H1 (cell line): Measurements from ENCODE around the gene MTF2.
"Not testable (repeated sequence)": the region's sequence is repeated elsewhere in the genome, so short reads cannot be mapped to it uniquely, and the experiment has no call there.

Experiments
- EZH2 ChIP-seq: fragments of 200-600 bp; sonication (generic); IDR thresholded peaks from 2 replicates; pipeline ENCODE4 v1.7.1; 2012; ENCODE audit warnings: low read depth, mild to moderate bottlenecking, moderate library complexity, low read length, inconsistent platforms; ENCODE audit not compliant: severe bottlenecking
- JUND ChIP-seq: IDR thresholded peaks from 2 replicates; pipeline ENCODE4 v1.6.1; 2011; ENCODE audit warnings: mild to moderate bottlenecking, improper control_type of control experiment, low read length
- POLR2A ChIP-seq, 2 experiments: IDR thresholded peaks; 1 replicate in 1 of 2; 2 replicates in 1 of 2; pipeline ENCODE4 v1.6.1; 2011; ENCODE audit warnings: low read depth in 2 of 2, low read length in 2 of 2, mild to moderate bottlenecking in 2 of 2; ENCODE audit errors: control extremely low read depth in 1 of 2
- RAD21 ChIP-seq, 2 experiments: IDR thresholded peaks in 1 of 2; conservative IDR thresholded peaks in 1 of 2; 2 replicates each; pipeline ENCODE4 v1.6.1; 2011; ENCODE audit warnings: low read depth in 2 of 2, low read length in 2 of 2, improper control_type of control experiment in 1 of 2, inconsistent platforms in 1 of 2, mild to moderate bottlenecking in 1 of 2, moderate library complexity in 1 of 2
- RBBP5 ChIP-seq: IDR thresholded peaks from 2 replicates; pipeline ENCODE4 v1.7.1; 2012; ENCODE audit warnings: low read depth, mild to moderate bottlenecking, inconsistent platforms, low read length, moderate library complexity, borderline replicate concordance
- SIN3A ChIP-seq, 2 experiments: IDR thresholded peaks in 1 of 2; conservative IDR thresholded peaks in 1 of 2; 2 replicates each; pipeline ENCODE4 v1.6.1; 2011 to 2012; ENCODE audit warnings: low read length in 2 of 2, improper control_type of control experiment in 1 of 2, low read depth in 1 of 2, mild to moderate bottlenecking in 1 of 2
- SP1 ChIP-seq: IDR thresholded peaks from 2 replicates; pipeline ENCODE4 v1.6.1; 2011; ENCODE audit warnings: low read depth, low read length
- TF ChIP-seq, protein P1 (sequence below), 3 experiments: IDR thresholded peaks; 1 replicate in 2 of 3; 2 replicates in 1 of 3; pipeline versions ENCODE4 v1.5.1 to v1.6.1; 2011; ENCODE audit warnings: low read length in 3 of 3, mild to moderate bottlenecking in 3 of 3, inconsistent platforms in 2 of 3, low read depth in 1 of 3, moderate library complexity in 1 of 3; ENCODE audit not compliant: insufficient read depth in 1 of 3; ENCODE audit errors: control extremely low read depth in 1 of 3
- TF ChIP-seq, protein P2 (sequence below): IDR thresholded peaks from 2 replicates; pipeline ENCODE4 v1.6.1; 2012; ENCODE audit warnings: inconsistent platforms
- TF ChIP-seq, protein P3 (sequence below): IDR thresholded peaks from 2 replicates; pipeline ENCODE4 v1.6.1; 2011; ENCODE audit warnings: low read length, improper control_type of control experiment

DNA sequence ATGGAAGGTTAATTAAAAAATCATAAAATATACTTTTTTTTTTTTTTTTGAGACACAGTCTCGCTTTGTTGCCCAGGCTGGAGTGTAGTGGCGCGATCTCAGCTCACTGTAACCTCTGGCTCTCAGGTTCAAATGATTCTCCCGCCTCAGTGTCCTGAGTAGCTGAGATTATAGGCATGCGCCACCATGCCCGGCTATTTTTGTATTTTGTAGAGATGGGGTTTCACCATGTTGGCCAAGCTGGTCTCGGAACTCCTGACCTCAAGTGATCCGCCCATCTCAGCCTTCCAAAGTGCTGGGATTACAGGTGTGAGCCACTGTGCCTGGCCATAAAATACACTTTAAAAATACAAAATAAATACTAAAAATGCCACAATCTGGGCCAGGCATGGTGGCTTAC, 84.2 kb downstream of the MTF2 start:
- TF ChIP-seq, protein P1, sequence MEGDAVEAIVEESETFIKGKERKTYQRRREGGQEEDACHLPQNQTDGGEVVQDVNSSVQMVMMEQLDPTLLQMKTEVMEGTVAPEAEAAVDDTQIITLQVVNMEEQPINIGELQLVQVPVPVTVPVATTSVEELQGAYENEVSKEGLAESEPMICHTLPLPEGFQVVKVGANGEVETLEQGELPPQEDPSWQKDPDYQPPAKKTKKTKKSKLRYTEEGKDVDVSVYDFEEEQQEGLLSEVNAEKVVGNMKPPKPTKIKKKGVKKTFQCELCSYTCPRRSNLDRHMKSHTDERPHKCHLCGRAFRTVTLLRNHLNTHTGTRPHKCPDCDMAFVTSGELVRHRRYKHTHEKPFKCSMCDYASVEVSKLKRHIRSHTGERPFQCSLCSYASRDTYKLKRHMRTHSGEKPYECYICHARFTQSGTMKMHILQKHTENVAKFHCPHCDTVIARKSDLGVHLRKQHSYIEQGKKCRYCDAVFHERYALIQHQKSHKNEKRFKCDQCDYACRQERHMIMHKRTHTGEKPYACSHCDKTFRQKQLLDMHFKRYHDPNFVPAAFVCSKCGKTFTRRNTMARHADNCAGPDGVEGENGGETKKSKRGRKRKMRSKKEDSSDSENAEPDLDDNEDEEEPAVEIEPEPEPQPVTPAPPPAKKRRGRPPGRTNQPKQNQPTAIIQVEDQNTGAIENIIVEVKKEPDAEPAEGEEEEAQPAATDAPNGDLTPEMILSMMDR (IDR thresholded peaks at IDR 0.05; ENCODE audit: control extremely low read depth in 1 of 3, insufficient read depth in 1 of 3, low read depth in 1 of 3, low read length in 3 of 3), result not testable (repeated sequence)
- TF ChIP-seq, protein P2, sequence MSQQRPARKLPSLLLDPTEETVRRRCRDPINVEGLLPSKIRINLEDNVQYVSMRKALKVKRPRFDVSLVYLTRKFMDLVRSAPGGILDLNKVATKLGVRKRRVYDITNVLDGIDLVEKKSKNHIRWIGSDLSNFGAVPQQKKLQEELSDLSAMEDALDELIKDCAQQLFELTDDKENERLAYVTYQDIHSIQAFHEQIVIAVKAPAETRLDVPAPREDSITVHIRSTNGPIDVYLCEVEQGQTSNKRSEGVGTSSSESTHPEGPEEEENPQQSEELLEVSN, result not testable (repeated sequence)
- TF ChIP-seq, protein P3, sequence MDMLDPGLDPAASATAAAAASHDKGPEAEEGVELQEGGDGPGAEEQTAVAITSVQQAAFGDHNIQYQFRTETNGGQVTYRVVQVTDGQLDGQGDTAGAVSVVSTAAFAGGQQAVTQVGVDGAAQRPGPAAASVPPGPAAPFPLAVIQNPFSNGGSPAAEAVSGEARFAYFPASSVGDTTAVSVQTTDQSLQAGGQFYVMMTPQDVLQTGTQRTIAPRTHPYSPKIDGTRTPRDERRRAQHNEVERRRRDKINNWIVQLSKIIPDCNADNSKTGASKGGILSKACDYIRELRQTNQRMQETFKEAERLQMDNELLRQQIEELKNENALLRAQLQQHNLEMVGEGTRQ, result not testable (repeated sequence)
- not testable (repeated sequence) for TF ChIP-seq JUND; SP1; EZH2; SIN3A (conservative IDR thresholded peaks at IDR 0.05 in 1 of 2, IDR thresholded peaks at IDR 0.05 in 1 of 2; ENCODE audit: low read depth in 1 of 2, low read length in 2 of 2); RAD21 (IDR thresholded peaks at IDR 0.05 in 1 of 2, conservative IDR thresholded peaks at IDR 0.05 in 1 of 2; ENCODE audit: low read depth in 2 of 2, low read length in 2 of 2); RBBP5; POLR2A (IDR thresholded peaks at IDR 0.05; ENCODE audit: control extremely low read depth in 1 of 2, low read depth in 2 of 2, low read length in 2 of 2)
